Neuronal stem cell (in vitro differentiated cells): ENCODE measurements around the gene TEX9.
"Not testable (repeated sequence)": the region's sequence is repeated elsewhere in the genome, so short reads cannot be mapped to it uniquely, and the experiment has no call there.

Experiments
- DNase-seq: peaks from one replicate; pipeline ENCODE4 v3.0.0-alpha.2; 2013; ENCODE audit warnings: low spot score
- H2AFZ ChIP-seq: one replicate; pipeline ENCODE4 v1.6.1; 2013; ENCODE audit warnings: mild to moderate bottlenecking, low read length, inconsistent platforms
- H2AK5ac ChIP-seq: 2 replicates; pipeline ENCODE4 v1.6.1; 2013; ENCODE audit warnings: low read depth, mild to moderate bottlenecking, inconsistent platforms, low read length, moderate library complexity, mixed read lengths
- H2BK120ac ChIP-seq: 2 replicates; pipeline ENCODE4 v1.6.1; 2013; ENCODE audit warnings: low read depth, mild to moderate bottlenecking, inconsistent platforms, low read length, moderate library complexity, mixed read lengths
- H2BK12ac ChIP-seq: one replicate; pipeline ENCODE4 v1.6.1; 2013; ENCODE audit warnings: low read length, inconsistent platforms
- H2BK15ac ChIP-seq: 2 replicates; pipeline ENCODE4 v1.6.1; 2013; ENCODE audit warnings: mild to moderate bottlenecking, low read length, inconsistent platforms, mixed read lengths
- H2BK5ac ChIP-seq: one replicate; pipeline ENCODE4 v1.6.1; 2013; ENCODE audit warnings: inconsistent platforms, mild to moderate bottlenecking, low read length, moderate library complexity
- H3K14ac ChIP-seq: one replicate; pipeline ENCODE4 v1.6.1; 2013; ENCODE audit warnings: low read length, inconsistent platforms
- H3K18ac ChIP-seq: 2 replicates; pipeline ENCODE4 v1.6.1; 2013; ENCODE audit warnings: low read length, inconsistent platforms
- H3K23ac ChIP-seq: 2 replicates; pipeline ENCODE4 v1.6.1; 2013; ENCODE audit warnings: low read depth, mild to moderate bottlenecking, mixed read lengths, low read length, inconsistent platforms; ENCODE audit not compliant: poor library complexity
- H3K27ac ChIP-seq: replicated peaks from 3 replicates; pipeline ENCODE4 v1.5.1; 2013; ENCODE audit warnings: low read length, inconsistent platforms
- H3K27me3 ChIP-seq, 3 experiments: 2 replicates each; pipeline ENCODE4 v1.6.1; 2013; ENCODE audit warnings: low read length in 3 of 3, mild to moderate bottlenecking in 2 of 3, inconsistent platforms in 1 of 3, low read depth in 1 of 3, mixed read lengths in 1 of 3, moderate library complexity in 1 of 3; ENCODE audit not compliant: control insufficient read depth in 3 of 3, insufficient read depth in 3 of 3
- H3K36me3 ChIP-seq, 2 donors: replicated peaks in 1 of 2; 2 replicates each; pipeline ENCODE4 v1.6.1; 2013; ENCODE audit warnings: low read length in 2 of 2; ENCODE audit not compliant: control insufficient read depth in 2 of 2, insufficient read depth in 2 of 2
- H3K4ac ChIP-seq: 2 replicates; pipeline ENCODE4 v1.6.1; 2013; ENCODE audit warnings: inconsistent platforms, mild to moderate bottlenecking, low read length, moderate library complexity
- H3K4me1 ChIP-seq, 2 donors: 1 replicate in 1 of 2; 2 replicates in 1 of 2; pipeline ENCODE4 v1.6.1; 2013; ENCODE audit warnings: low read length in 2 of 2, low read depth in 1 of 2; ENCODE audit not compliant: control insufficient read depth in 2 of 2, insufficient read depth in 1 of 2
- H3K4me2 ChIP-seq: one replicate; pipeline ENCODE4 v1.6.1; 2013; ENCODE audit warnings: mild to moderate bottlenecking, low read length, inconsistent platforms; ENCODE audit not compliant: insufficient read depth, poor library complexity, severe bottlenecking
- H3K4me3 ChIP-seq, 2 donors: 2 replicates each; pipeline ENCODE4 v1.5.1; 2013; ENCODE audit warnings: low read length in 2 of 2, mild to moderate bottlenecking in 2 of 2, inconsistent platforms in 1 of 2, moderate library complexity in 1 of 2
- H3K79me1 ChIP-seq: one replicate; pipeline ENCODE4 v1.6.1; 2013; ENCODE audit warnings: low read depth, mild to moderate bottlenecking, inconsistent platforms, low read length, moderate library complexity
- H3K9ac ChIP-seq: one replicate; pipeline ENCODE4 v1.6.1; 2013; ENCODE audit warnings: mild to moderate bottlenecking, low read depth, low read length, inconsistent platforms; ENCODE audit not compliant: poor library complexity
- H3K9me3 ChIP-seq, 2 donors: replicated peaks in 1 of 2; 2 replicates each; pipeline versions ENCODE3 to v1.6.1; 2013; ENCODE audit warnings: low read length in 2 of 2, mild to moderate bottlenecking in 2 of 2, inconsistent platforms in 1 of 2, low read depth in 1 of 2, mixed read lengths in 1 of 2, moderate library complexity in 1 of 2; ENCODE audit not compliant: control insufficient read depth in 2 of 2, insufficient read depth in 1 of 2
- H4K8ac ChIP-seq: one replicate; pipeline ENCODE4 v1.6.1; 2013; ENCODE audit warnings: low read depth, mild to moderate bottlenecking, inconsistent platforms, low read length, moderate library complexity
- H4K91ac ChIP-seq: one replicate; pipeline ENCODE4 v1.6.1; 2013; ENCODE audit warnings: low read length, low read depth, mild to moderate bottlenecking, inconsistent platforms; ENCODE audit not compliant: poor library complexity
- WGBS, 2 donors: extraction: QIAGEN DNeasy Blood & Tissue Kit; methylation state at CpG; one replicate each; pipeline ENCODE4 v1.1.7; 2013; ENCODE audit warnings: missing lambda C conversion rate in 2 of 2, mixed read lengths in 1 of 2; ENCODE audit not compliant: insufficient read length in 2 of 2, insufficient replicate concordance in 1 of 2; ENCODE audit errors: extremely low coverage in 2 of 2; 5-methylcytosine and 5-hydroxymethylcytosine counted together

TEX9 gene

DNA sequence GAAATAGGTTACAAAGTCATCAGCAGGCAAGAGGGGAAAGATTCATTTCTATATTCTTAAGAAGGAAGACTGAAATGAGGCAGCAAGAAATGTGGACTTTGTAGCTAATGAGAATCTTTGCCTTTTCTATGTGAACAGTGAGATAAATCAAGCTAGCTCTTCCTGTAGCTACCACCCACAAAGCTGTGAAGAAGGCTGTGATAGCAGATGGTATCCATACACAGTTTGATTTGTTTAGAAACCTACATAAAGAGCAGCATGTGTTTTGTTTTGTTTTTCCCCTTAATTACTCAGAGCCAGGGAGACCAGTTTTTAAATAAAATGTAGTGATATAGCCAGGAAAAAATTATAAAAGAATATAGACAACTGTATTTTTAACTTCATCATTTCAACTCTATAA lies 45.5 kb downstream of the TEX9 start:
- no peaks in the 10 kb centered on the region for H3K4me1 ChIP-seq

DNA sequence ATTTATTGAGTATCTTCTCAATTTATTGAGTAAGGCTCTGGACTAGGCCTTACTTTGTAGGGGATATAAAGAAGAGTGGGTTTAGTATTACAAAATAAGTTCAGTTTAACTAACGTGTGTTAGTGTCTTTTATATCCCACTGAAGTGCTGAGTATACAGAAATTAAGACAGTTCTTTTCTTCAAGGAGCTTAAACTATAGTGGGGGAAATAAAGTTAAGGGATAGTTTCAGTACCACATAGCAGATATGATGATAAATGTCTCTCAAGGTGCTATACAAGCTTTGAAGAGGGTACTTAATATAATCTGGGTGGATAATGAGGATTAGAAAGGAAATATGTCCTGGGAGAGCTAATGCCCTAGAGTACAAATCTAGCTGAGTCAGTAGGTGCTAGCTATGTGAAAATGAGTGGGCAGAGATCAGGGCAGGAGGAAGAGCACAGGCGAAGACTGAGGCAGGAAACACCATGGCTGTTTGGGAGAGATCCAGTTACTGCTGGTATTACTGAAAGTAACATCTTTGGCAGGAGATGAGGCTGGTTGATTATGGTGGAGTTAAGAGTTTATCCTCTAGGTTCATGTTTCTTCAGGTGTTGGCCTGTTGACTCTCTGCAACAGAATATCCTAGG lies 46.0 kb downstream of the TEX9 start:
- Histone ChIP-seq H4K8ac (no peak overlapping the region), H3K18ac (no peak overlapping the region), H3K23ac (no peak overlapping the region), H3K4me2 (no peak overlapping the region), H4K91ac (no peak overlapping the region), H3K4ac (no peak overlapping the region), H2BK12ac (no peak overlapping the region), H2BK15ac (no peak overlapping the region), H3K27me3 (no peaks in the 10 kb centered on the region), H3K9me3 (no peaks in the 10 kb centered on the region), H3K4me1 (no peaks in the 10 kb centered on the region), H3K9ac (no peak overlapping the region), H2AK5ac (no peak overlapping the region), H3K14ac (no peak overlapping the region), H2BK5ac (no peak overlapping the region), H3K36me3 (peaks cover 0 to 6% of the 10 kb centered on the region in 2 donors), H2AFZ (no peak overlapping the region), H3K4me3 (no peak overlapping the region), H3K79me1 (no peaks in the 10 kb centered on the region), H2BK120ac (no peak overlapping the region), H3K27ac (no peak overlapping the region)
- WGBS, 2 donors: no CpG with 5 or more reads among the region's 2 CpGs
- no peak for DNase-seq

More for the DNA sequence above, 45.5 kb downstream of the TEX9 start:
- H2BK15ac ChIP-seq: no peak overlapping the region
- H3K9me3 ChIP-seq: no peaks in the 10 kb centered on the region
- no peak overlapping the region for H2BK12ac ChIP-seq
- no peak overlapping the region for H2AK5ac ChIP-seq
- no peak overlapping the region for H4K8ac ChIP-seq
- H3K14ac ChIP-seq: no peak overlapping the region
- H3K27ac ChIP-seq: no peak overlapping the region
- H2AFZ ChIP-seq: no peak overlapping the region
- H4K91ac ChIP-seq: no peak overlapping the region
- no peak overlapping the region for H3K23ac ChIP-seq
- no peak overlapping the region for H2BK120ac ChIP-seq
- no peaks in the 10 kb centered on the region for H3K79me1 ChIP-seq
- no peak overlapping the region for H3K4me2 ChIP-seq
- no peak overlapping the region for H3K4ac ChIP-seq
- H3K18ac ChIP-seq: no peak overlapping the region
- H3K9ac ChIP-seq: no peak overlapping the region
- H2BK5ac ChIP-seq: no peak overlapping the region
- H3K36me3 ChIP-seq: peaks cover 0 to 6% of the 10 kb centered on the region in 2 donors
- no peak overlapping the region for H3K4me3 ChIP-seq
- DNase-seq: no peak
- no peaks in the 10 kb centered on the region for H3K27me3 ChIP-seq

DNA sequence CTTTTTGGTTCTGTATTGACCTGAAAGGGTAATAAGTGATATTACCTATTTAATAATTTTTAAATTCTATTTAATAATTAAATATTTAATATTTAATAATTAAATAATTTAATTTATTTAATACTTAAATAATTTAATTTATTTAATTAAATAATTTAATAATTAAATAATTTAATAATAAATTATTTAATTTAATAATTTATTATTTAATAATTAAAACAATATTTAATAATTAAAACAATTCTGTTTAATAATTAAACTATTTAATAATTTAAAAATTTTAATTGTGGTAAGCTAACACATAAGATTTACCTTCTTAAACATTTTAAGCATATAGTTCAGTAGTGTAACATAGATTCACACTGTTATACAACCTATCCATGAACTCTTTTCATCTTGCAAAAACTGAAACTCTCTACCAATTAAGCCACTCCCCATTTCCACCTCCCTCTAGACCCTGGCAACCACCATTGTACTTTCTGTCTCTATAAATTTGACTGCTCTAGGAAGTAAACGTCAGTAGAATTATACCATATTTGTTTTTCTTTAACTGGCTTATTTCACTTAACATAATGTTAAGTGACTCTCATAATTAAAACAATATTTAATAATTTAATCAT lies 48.0 kb downstream of the TEX9 start:
- not testable (repeated sequence) for H3K27me3 ChIP-seq, H3K4me3 ChIP-seq, H3K14ac ChIP-seq, H3K4me1 ChIP-seq, H2AK5ac ChIP-seq, H3K18ac ChIP-seq, H3K4me2 ChIP-seq, H3K23ac ChIP-seq, H2AFZ ChIP-seq, DNase-seq, H3K36me3 ChIP-seq, H2BK120ac ChIP-seq, H3K9me3 ChIP-seq, H3K27ac ChIP-seq, H3K9ac ChIP-seq, H3K4ac ChIP-seq, H2BK12ac ChIP-seq, H3K79me1 ChIP-seq, H2BK5ac ChIP-seq, H2BK15ac ChIP-seq, H4K8ac ChIP-seq, H4K91ac ChIP-seq
- WGBS, 2 donors: no CpG with 5 or more reads among the region's 1 CpG

DNA sequence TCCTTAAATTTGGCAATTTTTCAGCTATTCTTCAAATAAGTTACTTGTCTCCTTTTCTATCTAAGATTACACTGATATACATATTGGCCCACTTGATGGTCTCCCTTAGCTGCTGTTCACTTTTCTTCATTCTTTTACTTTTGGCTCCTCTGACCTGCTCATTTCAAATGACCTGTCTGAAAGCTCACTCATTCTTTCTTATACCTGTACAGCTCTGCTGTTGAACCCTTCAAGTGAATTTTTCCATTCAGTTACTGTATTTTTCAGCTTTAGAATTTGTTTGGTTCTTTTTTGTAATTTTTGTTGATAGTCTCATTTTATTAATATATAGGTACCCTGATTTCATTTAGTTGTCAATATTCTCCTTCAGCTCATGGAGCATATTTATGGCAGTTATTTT lies 60.0 kb downstream of the TEX9 start:
- H3K4ac ChIP-seq: no peak overlapping the region
- H4K8ac ChIP-seq: no peak overlapping the region
- no peak overlapping the region for H2BK120ac ChIP-seq
- H2BK5ac ChIP-seq: no peak overlapping the region
- H3K4me1 ChIP-seq: no peaks in the 10 kb centered on the region
- H3K18ac ChIP-seq: no peak overlapping the region
- no peak overlapping the region for H4K91ac ChIP-seq
- H2AK5ac ChIP-seq: no peak overlapping the region
- no peak overlapping the region for H3K4me2 ChIP-seq
- no peak overlapping the region for H3K27ac ChIP-seq
- no peaks in the 10 kb centered on the region for H3K27me3 ChIP-seq
- no peak overlapping the region for H3K4me3 ChIP-seq
- H3K36me3 ChIP-seq: peaks cover 0 to 6% of the 10 kb centered on the region in 2 donors
- no peak overlapping the region for H3K14ac ChIP-seq
- no peak overlapping the region for H2AFZ ChIP-seq
- H3K9me3 ChIP-seq: peaks cover 0 to 13% of the 10 kb centered on the region in 2 donors
- no peak overlapping the region for H3K9ac ChIP-seq
- H3K23ac ChIP-seq: no peak overlapping the region
- H3K79me1 ChIP-seq: no peaks in the 10 kb centered on the region
- H2BK12ac ChIP-seq: no peak overlapping the region
- no peak overlapping the region for H2BK15ac ChIP-seq
- DNase-seq: no peak
